NCI-H1092 treated with DMSO at 0.1 percent for 48 hours (cell line): ENCODE measurements around the gene USP40.

Experiments used
- DNase-seq: peaks from one replicate; lab custom pipeline; 2025; lab: John Stamatoyannopoulos, UW

Gene USP40

DNA sequence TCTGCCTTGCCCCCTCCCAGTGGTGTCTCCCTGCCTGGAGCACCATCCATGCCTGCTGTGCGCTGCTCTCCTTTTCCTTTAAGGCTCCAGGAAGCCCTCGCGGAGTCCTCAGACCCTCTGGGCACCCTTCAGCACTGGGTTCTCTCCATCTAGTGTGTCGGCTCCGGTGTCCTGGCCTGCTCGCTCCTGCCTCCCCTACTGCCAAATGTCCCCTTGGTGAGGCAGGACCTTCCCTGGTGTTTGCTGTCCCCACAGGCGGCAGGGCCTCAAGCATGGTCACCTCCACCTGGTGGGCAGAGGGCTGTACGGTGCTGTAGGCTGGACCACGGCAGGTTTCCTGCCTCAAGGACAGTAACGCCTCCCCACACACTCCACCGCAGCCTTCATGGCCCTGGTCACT is 122.1 kb downstream of the USP40 start:
- DNase-seq: no peak

DNA sequence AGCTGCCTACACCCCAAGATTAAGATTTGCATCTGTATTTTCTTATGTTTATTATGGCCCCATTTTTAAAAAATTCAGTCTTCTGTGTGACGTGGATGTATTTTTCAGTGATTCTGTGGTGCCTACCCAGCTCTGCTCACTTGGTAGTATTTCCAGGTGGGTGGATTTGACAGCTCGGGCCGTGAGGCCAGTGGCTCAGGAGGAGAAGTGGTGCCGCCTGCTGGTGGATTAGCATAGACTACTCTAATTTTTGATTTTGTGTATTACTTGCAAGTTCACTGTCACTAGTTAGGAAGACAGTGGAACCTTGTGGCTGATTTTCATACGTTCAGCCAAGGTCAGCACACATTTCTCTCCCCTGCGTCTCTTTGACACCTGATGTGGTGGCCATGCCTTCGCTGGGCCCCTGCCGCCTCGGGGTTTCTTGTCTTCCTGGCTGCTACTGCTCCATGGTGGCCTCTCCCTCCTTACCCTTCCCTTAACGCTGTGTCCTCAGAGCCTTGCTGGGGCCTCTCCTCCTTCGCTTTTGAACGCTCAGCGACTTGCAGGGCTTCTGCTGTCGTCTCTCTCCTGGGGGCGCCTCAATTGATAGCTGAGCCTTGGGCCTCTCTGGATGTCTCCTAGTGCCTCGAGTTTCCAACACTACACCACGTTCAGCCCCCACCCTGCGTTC is 122.9 kb downstream of the USP40 start:
- DNase-seq: peak; percentile 54

DNA sequence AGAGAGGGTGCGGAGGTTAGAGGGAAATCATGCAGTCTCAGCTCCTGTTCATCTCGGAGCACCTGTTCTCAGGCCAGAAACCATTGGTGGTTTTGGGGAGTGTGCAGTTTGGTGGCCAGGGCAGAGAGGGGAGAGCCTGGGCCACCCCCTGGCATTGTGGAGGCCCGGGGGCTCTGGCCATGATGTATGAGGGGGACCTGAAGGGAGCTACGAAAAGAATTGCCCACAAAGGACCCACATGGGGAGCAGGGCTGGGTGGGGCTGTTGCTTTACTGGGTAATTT is 124.6 kb downstream of the USP40 start:
- DNase-seq: no peak

DNA sequence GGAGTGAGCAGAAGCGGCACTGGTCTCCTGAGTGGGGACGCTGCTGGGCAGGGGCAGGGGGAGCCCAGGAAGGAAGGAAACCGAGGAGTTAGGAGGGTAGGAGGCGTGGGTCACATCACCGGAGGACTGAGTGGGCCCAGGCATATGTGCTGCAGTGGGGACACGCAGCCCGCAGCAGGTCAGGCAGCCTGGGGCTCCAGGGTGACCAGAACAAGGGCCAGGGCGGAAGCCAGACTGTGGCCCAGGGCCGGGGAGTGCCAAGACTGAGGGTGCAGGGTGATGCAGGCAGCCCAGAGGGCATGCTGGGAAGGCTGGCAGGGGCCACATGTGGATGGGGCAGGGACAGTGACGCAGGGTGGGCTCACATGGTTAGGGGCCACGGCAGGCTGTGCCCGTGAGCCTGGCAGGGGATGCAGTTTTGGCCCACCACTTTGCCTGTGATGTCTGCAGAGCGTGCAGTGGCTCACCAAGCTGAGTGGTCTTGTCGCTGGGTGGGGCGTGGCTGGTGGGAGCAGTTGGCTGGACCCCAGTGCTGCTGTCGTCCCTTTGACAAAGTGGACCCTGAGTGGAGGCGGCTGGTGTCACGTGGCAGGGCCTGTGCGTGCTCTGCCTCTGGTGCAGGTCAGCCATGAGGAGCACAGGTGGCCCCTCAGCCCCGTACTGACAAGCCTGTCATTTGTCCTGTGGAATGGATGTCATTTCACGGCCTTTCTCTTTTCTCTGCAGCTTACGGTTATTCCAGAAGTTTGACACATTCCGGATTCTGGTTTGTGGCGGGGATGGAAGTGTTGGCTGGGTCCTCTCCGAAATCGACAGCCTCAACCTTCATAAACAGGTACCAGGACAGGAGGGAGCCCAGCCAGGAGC is 125.2 kb downstream of the USP40 start:
- DNase-seq: no peak

DNA sequence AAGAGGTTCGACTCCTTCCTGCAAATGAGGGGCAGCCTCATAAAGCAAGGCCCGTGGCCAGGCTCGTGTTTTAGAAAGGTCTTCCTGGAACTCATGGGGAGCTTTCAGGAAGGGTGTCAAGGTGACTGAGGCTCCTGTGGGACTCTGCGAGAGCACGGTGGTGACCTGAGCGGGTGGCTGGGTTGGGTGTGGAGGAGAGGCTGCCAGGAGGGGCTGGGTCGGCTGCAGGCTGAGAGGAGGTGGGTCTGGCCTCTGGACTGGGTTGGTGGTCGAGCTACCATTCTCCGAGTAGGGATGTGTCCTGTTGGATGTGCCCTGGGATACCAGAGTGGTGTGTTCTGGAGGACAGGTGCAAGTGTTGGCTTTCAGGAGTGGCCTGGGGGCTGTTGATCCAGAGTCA is 125.9 kb downstream of the USP40 start:
- DNase-seq: no peak

DNA sequence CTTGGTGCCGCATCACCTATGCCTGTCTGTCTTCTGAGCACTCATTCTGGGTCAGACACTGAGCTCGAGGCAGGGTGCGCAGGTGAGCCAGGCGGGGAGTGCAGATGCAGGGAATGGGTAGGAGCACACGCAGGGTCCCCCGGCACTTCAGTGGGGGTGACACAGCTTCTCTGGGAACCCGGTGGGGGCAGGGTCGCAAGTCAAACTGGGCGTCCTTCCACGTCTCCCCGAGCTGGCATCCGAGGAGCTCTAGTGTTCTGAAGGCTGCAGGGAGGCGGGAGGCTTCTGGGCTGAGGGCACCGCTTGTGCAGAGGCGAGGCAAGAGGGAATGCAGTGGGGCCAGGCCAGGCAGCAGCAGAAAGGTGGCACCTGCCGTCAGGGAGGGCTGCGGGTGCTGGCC is 126.3 kb downstream of the USP40 start:
- no peak for DNase-seq

DNA sequence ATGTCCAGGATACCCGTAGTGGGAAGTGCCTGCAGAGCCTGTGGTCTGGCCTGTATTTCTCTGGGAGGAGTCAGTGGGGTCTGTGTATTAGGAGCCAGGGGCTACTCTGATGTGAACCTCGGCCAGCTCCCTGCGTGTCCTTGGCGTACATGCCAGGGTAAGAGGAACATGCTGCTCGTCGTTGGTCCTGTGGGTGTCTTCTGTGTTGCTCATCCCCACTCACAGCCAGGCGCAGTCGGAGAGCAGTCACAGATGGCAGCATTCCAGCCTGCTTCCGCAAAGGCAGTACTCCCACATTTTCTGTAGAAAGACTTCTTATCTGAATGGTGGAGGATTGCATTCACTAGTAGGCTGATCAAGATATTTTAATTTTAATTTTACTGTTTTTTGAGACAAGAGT is 127.4 kb downstream of the USP40 start:
- DNase-seq: no peak

DNA sequence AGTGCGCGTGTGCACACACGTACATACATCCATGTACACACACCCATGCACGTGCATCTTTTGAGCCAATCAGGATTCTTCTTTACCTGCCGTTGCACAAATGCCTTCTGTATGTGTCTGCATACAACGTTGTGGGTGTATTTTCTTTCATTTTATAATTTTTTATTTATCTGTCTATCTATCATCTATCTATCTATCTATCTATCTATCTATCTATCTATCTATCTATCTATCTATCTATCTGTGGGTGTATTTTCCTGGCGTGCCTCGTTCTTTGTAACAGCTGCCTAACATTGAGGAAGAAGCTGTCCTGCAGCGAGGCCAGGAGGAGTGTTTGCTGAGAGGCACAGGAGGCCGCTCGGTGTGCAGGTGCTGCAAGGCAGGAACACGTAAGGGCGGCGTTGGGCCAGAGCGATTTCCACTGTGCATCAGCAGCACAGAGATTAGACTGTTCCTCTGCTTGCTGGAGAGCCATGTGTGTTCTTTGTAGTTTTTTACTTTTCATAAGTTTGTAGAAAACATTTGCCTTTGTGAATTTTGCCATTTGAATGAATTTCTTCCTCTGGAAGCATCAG is 127.9 kb downstream of the USP40 start:
- DNase-seq: no peak

DNA sequence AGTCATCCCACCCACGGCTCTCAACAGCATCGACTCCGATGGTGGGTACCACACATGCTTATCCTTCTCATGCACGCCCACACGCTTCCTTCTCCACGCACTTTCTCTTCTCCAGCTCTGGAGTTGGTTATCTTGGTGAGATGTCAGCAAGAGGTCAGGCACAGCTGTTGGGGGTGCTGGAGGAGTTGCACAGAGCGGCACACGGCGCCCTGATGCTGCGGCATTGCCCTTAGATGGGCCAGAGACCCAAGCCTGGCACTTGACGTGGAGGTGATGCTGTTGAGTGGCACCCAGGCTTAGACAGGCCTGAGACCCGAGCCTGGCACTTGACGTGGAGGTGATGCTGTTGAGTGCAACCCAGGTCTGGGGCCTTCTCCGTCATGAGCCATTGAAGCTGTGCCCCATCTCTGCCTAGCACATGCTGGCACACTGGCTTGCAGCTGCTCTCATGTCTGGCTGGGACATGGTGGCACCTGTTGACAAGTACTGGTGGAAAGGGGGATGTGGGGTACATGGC is 129.1 kb downstream of the USP40 start:
- DNase-seq: no peak

DNA sequence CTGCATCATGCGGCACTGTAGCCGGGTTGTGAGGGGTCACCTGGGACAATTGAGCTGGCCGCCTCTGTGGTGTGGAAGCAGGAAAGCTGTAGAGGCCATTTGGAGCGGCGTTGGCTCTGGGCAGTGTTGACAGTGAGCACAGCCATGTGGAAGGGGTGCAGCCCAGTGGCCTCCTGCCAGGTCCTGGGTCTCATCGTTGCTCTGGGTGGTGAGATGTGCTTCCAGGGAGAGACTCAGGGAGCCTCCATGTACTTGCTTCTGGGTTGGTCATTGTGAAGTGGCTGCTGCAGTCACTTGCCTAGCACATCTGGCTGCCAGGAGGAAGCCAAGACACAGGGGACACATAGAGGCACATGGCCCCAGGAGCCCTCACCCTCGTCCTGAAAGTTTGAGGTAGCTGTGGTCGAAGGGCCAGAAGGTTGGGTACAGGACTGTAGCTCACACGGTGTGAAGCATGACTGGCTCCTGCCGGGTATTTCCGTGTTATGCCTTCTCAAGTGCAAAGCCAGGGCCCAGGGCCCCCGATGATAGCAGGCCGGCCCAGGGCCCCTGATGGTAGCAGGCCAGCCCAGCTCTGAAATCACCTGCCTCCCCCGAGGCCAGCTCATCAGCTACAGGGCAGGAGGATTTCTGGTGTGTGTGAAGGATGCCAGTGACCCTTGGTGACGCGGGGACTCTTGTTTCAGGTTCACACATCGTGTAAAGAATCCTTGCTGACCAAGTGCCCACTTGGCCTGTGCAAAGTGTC is 129.7 kb downstream of the USP40 start:
- no peak for DNase-seq

DNA sequence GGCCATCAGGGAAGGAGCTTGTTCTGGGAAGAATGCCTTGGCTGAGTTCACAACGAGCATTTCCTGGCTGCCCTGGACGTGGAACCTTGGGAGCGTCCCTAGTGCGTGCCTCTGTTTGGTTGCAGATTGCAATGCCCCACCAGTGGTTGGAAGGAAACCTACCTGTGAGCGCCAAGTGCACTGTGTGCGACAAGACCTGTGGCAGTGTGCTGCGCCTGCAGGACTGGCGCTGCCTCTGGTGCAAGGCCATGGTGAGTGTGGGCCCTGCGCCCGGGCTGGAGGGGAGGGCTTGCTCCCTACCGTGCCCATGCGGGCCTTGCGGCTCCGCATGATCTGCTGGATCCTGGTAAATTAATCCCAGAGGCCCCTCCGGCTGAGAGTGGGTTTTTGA is 130.4 kb downstream of the USP40 start:
- DNase-seq: no peak

DNA sequence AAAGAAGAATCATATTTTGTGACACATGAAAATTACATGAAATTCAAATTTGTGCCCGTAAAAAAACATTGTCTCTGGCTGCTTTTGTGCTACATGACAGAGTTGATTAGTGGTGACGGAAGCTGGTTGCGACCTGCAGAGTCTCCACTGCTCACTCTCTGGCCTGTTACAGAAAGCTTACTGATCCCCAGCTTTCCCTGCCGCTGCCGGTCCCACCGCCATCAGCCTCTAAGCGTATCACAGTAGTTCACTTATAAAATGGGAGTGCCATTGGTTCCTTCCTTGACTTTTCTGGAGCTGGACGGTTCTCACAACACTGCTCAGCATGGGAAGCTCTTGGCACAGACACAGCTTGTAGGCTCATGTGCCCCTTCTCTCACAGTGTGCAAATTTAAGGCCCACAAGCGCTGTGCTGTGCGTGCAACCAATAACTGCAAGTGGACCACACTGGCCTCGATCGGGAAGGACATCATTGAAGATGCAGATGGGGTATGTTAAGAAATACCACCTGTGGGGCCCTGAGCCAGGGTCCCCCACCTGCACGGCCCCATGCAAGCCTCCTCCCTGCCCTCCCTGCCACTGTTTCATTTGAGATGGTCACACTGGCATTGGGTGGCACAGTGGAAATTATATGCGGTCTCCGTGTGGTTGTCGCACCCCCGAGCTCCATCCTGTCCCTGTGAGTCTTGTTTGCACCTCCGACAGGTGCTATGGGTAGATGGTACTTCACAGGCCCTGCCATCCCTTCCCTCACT is 131.0 kb downstream of the USP40 start:
- no peak for DNase-seq

DNA sequence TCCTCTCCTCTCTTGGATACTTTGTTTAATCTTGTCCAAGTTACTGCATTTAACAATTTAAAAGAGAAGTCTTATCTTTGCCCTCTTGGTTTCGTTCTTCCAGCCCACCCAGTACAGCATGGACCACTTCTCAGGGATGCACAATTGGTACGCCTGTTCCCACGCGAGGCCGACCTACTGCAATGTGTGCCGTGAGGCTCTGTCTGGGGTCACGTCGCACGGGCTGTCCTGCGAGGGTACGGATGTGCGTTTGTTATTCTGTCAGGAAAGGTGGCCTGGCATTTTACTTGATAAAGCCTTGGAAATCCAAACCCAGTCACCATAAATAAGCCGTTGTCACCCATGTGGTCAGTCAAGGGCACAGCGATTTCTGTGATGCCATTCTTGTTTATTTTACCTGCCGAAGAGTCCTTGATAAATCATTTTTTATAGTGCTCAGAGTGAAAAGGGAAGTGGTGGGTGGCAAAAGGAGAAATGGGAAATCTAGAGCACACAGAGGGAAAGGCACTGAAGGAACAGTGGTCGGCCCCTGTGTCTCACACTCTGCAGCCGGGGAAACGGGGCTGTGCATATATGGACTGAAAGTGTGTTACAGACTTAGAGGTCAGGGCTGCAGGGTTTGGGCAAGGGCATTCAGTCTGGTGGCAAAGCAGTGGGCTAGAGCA is 131.8 kb downstream of the USP40 start:
- DNase-seq: no peak

DNA sequence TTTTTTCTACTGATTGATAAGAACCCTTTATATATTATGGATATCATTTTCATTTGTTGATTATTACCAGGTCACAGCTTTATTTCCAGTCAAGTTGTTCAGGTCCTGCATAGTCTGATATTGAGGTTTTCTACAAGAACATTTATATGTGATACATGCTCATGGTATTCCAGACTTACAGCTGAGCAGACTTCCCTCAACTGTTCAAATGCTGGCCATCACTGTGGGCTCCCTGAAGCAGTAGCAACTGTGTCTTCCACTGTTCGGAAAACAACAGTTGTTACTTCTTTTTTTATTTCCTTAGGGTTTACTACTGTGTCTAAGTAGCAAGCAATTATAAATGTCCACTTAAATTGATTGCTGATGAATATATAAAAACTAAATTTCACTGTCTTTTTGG is 132.8 kb downstream of the USP40 start:
- no peak for DNase-seq

DNA sequence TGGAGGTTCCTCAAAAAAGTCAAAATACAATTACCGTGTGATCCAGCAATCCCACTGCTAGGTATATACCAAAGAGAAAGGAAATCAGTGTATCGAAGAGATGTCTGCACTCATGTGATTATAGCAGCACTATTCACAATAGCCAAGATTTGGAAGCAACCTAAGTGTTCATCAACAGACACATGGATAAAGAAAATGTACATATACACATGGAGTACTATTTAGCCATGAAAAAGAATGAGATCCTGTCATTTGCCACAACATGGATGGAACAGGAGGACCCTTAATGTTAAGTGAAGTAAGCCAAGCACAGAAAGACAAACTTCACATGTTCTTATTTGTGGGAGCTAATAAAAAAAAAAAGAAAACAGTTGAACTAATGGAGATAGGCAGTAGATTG is 133.6 kb downstream of the USP40 start:
- DNase-seq: no peak

DNA sequence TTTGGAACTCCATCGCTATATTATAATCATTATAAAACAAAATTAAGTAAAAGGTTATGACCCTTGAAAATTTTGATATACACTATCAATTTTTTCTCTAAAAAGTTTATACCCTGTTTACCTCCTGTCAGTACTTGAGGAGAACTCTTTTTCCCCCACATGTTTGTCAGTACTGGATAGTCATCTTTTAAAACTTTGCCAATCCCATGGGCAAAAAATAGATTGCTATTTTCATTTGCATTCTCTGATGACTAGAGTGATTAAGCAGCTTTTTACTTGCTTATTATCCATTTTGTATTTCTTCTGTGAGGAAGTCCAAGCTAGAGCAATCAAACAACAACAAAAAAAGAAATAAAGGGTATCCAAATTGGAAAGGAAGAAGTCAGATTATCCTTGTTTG is 135.9 kb downstream of the USP40 start:
- no peak for DNase-seq

DNA sequence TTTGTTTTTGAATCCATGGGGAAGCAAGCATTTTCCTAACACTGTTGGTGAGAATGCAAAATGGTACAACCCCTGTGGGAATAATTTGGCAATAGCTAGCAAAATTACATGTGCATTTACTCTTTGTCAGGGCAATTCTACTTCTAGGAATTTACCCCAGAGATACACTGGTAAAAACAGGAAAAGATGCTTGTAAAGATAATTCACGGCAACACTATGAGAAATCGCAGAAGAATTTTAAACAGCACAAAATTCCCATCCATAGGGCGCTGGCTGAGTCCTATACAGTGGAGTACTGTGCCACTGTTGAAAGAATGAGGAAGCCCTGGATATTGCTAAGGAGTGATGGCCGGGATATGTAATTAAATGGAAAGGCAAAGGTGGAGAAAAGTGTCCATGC is 136.5 kb downstream of the USP40 start:
- DNase-seq: no peak

DNA sequence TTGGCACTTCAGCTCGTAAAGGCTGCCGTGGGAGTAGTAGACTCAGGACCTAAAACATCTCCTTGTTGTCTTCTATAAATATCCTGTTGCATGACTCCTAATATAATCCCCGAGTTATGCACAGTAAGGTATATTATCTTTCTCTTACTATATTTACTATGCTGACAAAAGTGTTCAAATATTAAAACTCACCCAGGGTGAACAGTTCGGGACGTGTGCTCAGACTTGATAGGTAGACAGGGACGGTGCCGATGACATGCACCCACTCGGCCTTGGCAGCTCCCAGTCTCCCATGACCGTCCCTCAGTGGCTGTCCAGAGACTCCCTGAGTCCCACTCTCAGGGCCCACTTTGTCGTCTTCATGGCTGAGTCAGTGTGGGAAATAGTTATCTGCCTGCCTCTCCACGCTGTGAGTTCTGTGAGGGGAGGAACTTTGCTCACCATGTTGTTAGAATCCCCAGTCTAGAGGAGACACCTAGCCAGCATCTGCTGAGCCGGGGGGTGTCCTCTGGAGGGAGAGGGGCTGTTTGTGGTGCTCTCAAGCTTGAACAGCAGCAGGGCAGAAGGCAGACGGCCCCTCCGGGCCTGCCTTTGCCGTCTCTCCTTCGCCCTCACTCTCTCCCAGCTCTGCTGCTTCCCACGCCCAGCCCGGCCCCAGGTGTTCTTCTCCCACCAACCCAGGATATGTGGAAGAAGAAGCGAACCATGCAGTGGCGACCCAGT is 137.2 kb downstream of the USP40 start:
- DNase-seq: no peak

DNA sequence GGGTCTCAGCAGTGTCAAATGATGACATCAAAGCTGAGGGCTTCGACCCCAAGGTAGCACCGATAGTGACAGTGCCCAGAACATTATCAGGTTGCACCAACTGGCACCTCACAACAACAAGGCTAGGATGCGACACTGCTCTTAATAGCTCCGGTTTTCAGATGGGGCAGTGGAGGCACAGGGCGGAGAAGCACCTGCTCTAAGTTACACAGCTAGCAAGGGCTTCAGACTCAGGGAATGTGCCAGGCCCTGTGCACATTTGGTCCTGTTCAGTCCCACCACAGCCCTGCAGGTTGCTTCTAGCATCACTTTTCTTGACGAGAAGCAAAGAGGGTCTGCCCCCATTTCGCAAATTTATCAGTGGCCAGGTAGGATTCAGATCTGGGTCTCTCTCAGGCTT is 138.1 kb downstream of the USP40 start:
- DNase-seq: no peak

DNA sequence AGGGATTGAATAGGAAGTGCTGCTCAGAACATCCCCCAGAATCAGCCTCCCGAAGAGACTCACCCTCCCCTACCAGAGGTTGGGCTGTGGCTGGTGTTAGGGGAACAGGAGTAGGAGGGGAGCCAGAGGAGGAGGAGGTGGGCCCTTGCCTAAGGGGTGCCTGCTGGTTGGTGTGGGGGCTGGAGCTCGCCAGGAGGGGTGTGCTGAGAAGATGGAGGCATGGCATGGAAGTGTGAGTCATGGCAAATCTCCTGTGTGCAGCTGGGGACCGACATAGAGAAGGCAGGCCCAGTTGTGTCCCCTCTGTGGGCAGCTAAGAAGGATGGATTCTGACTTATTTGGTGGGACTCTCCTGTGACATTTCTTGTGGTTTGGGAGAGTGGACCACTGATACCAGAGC is 138.6 kb downstream of the USP40 start:
- no peak for DNase-seq
